K562 (cell line): ENCODE data around the gene ENG. TPM values are rescaled to one million over a fixed set of nuclear protein-coding genes. Genes with fewer than 3 reads are reported as not detected.

Experiments used
- ARID1B ChIP-seq: fragments of 450-650 bp; IDR thresholded peaks from 2 replicates; pipeline ENCODE4 v1.6.1; 2016; ENCODE audit warnings: antibody characterized with exemption, mild to moderate bottlenecking, inconsistent platforms
- BCLAF1 ChIP-seq, 2 experiments: fragments of 450-650 bp in 1 of 2; IDR thresholded peaks; 2 replicates each; pipeline ENCODE4 v1.6.1; 2011 to 2017; ENCODE audit warnings: low read depth in 2 of 2, antibody characterized with exemption in 1 of 2, borderline replicate concordance in 1 of 2, low read length in 1 of 2, mild to moderate bottlenecking in 1 of 2, mixed read lengths in 1 of 2; ENCODE audit not compliant: control insufficient read depth in 1 of 2
- CHD7 ChIP-seq: fragments of 200-600 bp; sonication (generic); IDR thresholded peaks from one replicate; pipeline ENCODE4 v1.6.1; 2012; ENCODE audit warnings: mild to moderate bottlenecking, low read depth, low read length, inconsistent platforms
- JUND ChIP-seq, 2 experiments: IDR thresholded peaks; 2 replicates in 1 of 2; 3 replicates in 1 of 2; pipeline ENCODE4 v1.6.1; 2011; ENCODE audit warnings: borderline replicate concordance in 2 of 2, low read depth in 2 of 2, low read length in 2 of 2, improper control_type of control experiment in 1 of 2, missing biosample characterization in 1 of 2, missing genetic modification characterization in 1 of 2, missing genetic modification reagents in 1 of 2
- KDM4B ChIP-seq, 2 experiments: fragments of 450-650 bp in 1 of 2; sonication (generic) in 1 of 2; IDR thresholded peaks; 2 replicates each; pipeline ENCODE4 v1.6.1; 2016 to 2017; ENCODE audit warnings: borderline replicate concordance in 2 of 2, antibody characterized with exemption in 1 of 2, low read depth in 1 of 2, mild to moderate bottlenecking in 1 of 2
- ZFP91 ChIP-seq: sonication (generic); formaldehyde crosslinking; IDR thresholded peaks from 2 replicates; pipeline ENCODE4 v1.8.0; 2022; ENCODE audit warnings: mild to moderate bottlenecking, missing genetic modification reagents
- ZKSCAN3 ChIP-seq: fragments of 250-450 bp; sonication (Bioruptor Pico); IDR thresholded peaks from 2 replicates; pipeline ENCODE4 v1.4.0; 2020
- polyA plus RNA-seq, 8 experiments: library from polyadenylated mRNA; depleted of rRNA in 4 of 8; stranded (reverse) in 5 of 8; unstranded in 3 of 8; fragments of >200 nt; fragmentation: Nextera tagmentation in 2 of 8; fragmentation: Illumina TruSeq in 1 of 8; extraction: Ambion mirVana in 2 of 8; extraction: Trizol in 1 of 8; gene quantifications; 2 replicates each; pipeline versions ENCODE4 v1.2.1 to v1.2.3, GENCODE V29; 2011 to 2014; ENCODE audit warnings: inconsistent platforms in 1 of 8, missing spikeins in 1 of 8
- total RNA-seq, 7 experiments: library from RNA; depleted of rRNA in 6 of 7; stranded (reverse); fragments of >200 nt in 6 of 7; fragmentation: Illumina TruSeq in 2 of 7; extraction: Trizol in 2 of 7; gene quantifications; 2 replicates each; pipeline versions ENCODE4 v1.2.1 to v1.2.3, GENCODE V29; 2011 to 2021; ENCODE audit warnings: low replicate concordance in 1 of 7
- TF ChIP-seq, protein P1 (sequence below): fragments of 250-450 bp; sonication (Bioruptor Pico); IDR thresholded peaks from 2 replicates; pipeline ENCODE4 v1.8.0; 2022; ENCODE audit warnings: moderate library complexity, mild to moderate bottlenecking, inconsistent platforms

The ENG gene
- total and polyA plus RNA-seq, 9 of the 15 experiments (the other 6 are each of a cell fraction or from before 2014, with no cell fraction given): 0.04 to 0.40 (median 0.14) TPM; not detected in 1

GRCh38 chr9:127806871-127807270 is 47.6 kb downstream of the ENG start (continued):
- TF ChIP-seq CHD7: no peak
- no peak for TF ChIP-seq JUND (IDR thresholded peaks at IDR 0.05; ENCODE audit: borderline replicate concordance, low read depth, low read length)
- no peak for TF ChIP-seq JUND (tag; IDR thresholded peaks at IDR 0.05; ENCODE audit: borderline replicate concordance, low read depth, low read length)
- TF ChIP-seq ZFP91: no peak
- TF ChIP-seq BCLAF1 (IDR thresholded peaks at IDR 0.05; ENCODE audit: borderline replicate concordance in 1 of 2, control insufficient read depth in 1 of 2, low read depth in 2 of 2, low read length in 1 of 2): no peak
- no peak for TF ChIP-seq ZKSCAN3
- TF ChIP-seq, protein P1, sequence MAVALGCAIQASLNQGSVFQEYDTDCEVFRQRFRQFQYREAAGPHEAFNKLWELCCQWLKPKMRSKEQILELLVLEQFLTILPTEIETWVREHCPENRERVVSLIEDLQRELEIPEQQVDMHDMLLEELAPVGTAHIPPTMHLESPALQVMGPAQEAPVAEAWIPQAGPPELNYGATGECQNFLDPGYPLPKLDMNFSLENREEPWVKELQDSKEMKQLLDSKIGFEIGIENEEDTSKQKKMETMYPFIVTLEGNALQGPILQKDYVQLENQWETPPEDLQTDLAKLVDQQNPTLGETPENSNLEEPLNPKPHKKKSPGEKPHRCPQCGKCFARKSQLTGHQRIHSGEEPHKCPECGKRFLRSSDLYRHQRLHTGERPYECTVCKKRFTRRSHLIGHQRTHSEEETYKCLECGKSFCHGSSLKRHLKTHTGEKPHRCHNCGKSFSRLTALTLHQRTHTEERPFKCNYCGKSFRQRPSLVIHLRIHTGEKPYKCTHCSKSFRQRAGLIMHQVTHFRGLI (CRISPR knock-in tag): no peak
- no peak for TF ChIP-seq ARID1B
- TF ChIP-seq KDM4B (IDR thresholded peaks at IDR 0.05; ENCODE audit: borderline replicate concordance in 2 of 2, low read depth in 1 of 2): no peak
